ENCODE data around the gene KRT25. TPM values are rescaled to one million over a fixed set of nuclear protein-coding genes. Genes with fewer than 3 reads are reported as not detected.

The KRT25 gene
- total RNA-seq, 3 donors from 2014 or later (not counting 1 experiment from before 2014, with no cell fraction given) = not detected

DNA sequence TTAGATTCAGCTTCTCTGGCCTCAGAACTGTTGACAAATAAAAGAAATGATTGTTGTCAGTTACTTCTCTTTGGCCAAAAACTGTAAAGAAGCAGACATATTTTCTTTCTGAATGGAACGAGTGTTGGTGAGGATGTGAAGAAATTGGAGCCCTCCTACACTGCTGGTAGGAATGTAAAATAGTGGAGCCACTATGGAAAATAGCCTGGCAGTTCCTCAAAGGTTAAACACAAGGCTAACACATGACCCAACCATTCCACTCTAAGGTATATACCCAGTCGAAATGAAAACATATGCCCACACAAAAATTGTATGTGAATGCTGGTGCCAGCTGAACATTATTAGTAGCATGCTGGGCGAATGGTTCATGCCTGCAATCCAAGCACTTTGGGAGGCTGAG, 37.4 kb downstream of the KRT25 start:
- ATAC-seq (no peak), DNase-seq (no peak)
- Mint-ChIP-seq H3K27ac (no peak overlapping the region), H3K4me1 (no peaks in the 10 kb centered on the region), H3K9me3 (no peaks in the 10 kb centered on the region), H3K27me3 (ENCODE audit: low read depth in 2 of 2) (peaks cover 28 to 39% of the 10 kb centered on the region in 2 donors), H3K36me3 (no peaks in the 10 kb centered on the region), H3K4me3 (no peak overlapping the region)
- 73% methylated on average over 3 of the region's 3 CpGs for WGBS (ENCODE audit: insufficient coverage)
- Histone ChIP-seq H3K27ac (ENCODE audit: low read length) (no peak overlapping the region), H3K4me3 (ENCODE audit: low read length) (no peak overlapping the region), H3K9me3 (ENCODE audit: control insufficient read depth, insufficient read depth, low read length) (no peaks in the 10 kb centered on the region), H3K4me1 (ENCODE audit: control insufficient read depth, insufficient read depth, low read length) (no peaks in the 10 kb centered on the region), H3K36me3 (ENCODE audit: control insufficient read depth, insufficient read depth, low read length) (no peaks in the 10 kb centered on the region), H3K27me3 (ENCODE audit: control insufficient read depth, insufficient read depth, low read length) (peaks cover 3% of the 10 kb centered on the region)
- TF ChIP-seq, protein P1, sequence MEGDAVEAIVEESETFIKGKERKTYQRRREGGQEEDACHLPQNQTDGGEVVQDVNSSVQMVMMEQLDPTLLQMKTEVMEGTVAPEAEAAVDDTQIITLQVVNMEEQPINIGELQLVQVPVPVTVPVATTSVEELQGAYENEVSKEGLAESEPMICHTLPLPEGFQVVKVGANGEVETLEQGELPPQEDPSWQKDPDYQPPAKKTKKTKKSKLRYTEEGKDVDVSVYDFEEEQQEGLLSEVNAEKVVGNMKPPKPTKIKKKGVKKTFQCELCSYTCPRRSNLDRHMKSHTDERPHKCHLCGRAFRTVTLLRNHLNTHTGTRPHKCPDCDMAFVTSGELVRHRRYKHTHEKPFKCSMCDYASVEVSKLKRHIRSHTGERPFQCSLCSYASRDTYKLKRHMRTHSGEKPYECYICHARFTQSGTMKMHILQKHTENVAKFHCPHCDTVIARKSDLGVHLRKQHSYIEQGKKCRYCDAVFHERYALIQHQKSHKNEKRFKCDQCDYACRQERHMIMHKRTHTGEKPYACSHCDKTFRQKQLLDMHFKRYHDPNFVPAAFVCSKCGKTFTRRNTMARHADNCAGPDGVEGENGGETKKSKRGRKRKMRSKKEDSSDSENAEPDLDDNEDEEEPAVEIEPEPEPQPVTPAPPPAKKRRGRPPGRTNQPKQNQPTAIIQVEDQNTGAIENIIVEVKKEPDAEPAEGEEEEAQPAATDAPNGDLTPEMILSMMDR (IDR thresholded peaks at IDR 0.05) = no peak
- intact Hi-C loops (cut with micrococcal nuclease) = no loop called here

DNA sequence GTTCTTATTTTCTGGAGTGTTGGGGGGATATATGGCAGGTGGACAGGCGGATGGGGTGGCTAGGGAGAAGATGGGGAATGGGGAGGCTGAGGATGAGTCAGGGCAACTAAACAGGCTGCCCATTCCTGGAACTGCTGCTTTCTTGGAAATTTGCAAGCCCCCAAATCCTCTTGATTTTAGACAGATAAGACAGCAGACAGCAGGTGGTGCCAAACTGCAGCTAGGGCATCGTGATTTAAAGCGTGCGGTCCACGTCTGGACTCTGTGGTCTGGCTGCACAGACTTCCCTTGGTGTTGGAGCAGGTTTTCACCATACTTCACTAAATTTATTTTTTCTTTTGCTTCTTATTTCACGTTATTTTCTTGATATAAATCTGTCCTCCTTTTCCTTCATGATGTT, 40.7 kb downstream of the KRT25 start:
- no peak overlapping the region for H3K27ac ChIP-seq (ENCODE audit: low read length)
- H3K4me1 Mint-ChIP-seq = no peaks in the 10 kb centered on the region
- TF ChIP-seq, protein P1 (IDR thresholded peaks at IDR 0.05) = no peak
- no peak overlapping the region for H3K4me3 Mint-ChIP-seq
- H3K27me3 ChIP-seq (ENCODE audit: control insufficient read depth, insufficient read depth, low read length) = peaks cover 3% of the 10 kb centered on the region
- no peaks in the 10 kb centered on the region for H3K36me3 ChIP-seq (ENCODE audit: control insufficient read depth, insufficient read depth, low read length)
- intact Hi-C loops (cut with micrococcal nuclease) = no loop called here
- H3K36me3 Mint-ChIP-seq = no peaks in the 10 kb centered on the region
- H3K4me1 ChIP-seq (ENCODE audit: control insufficient read depth, insufficient read depth, low read length) = no peaks in the 10 kb centered on the region
- H3K27me3 Mint-ChIP-seq (ENCODE audit: low read depth in 2 of 2) = peaks cover 18 to 22% of the 10 kb centered on the region in 2 donors
- 77% methylated on average over 5 of the region's 6 CpGs for WGBS (ENCODE audit: insufficient coverage)
- ATAC-seq (no peak), DNase-seq (no peak)
- no peaks in the 10 kb centered on the region for H3K9me3 Mint-ChIP-seq
- H3K9me3 ChIP-seq (ENCODE audit: control insufficient read depth, insufficient read depth, low read length) = no peaks in the 10 kb centered on the region
- no peak overlapping the region for H3K27ac Mint-ChIP-seq
- no peak overlapping the region for H3K4me3 ChIP-seq (ENCODE audit: low read length)

DNA sequence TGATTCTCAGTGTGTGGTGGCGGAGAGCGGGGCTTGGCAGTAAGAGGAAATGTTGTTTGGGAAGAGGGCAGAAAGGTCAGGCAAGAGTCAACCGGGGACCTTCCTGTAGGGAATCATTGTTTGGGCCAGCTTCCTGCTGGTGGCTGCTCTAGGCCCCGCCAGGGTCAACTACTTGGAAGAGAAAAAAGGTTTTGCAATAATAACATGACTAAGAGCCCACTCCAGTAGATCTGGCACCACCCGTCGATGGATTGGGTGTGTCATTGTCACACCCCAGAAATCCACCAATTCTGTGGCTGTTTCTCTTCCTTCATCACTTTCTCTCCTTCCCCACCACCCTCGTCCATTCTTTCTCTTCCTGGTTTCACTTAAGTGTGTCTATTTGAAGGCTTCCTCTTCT, 47.4 kb downstream of the KRT25 start:
- peaks cover 47% of the 10 kb centered on the region in 2 donors for H3K27me3 Mint-ChIP-seq (ENCODE audit: low read depth in 2 of 2)
- ATAC-seq (no peak), DNase-seq (no peak)
- intact Hi-C loops (cut with micrococcal nuclease) = no loop called here
- no peaks in the 10 kb centered on the region for H3K36me3 Mint-ChIP-seq
- H3K27me3 ChIP-seq (ENCODE audit: control insufficient read depth, insufficient read depth, low read length) = no peaks in the 10 kb centered on the region
- H3K27ac Mint-ChIP-seq = no peak overlapping the region
- no peak overlapping the region for H3K4me3 Mint-ChIP-seq
- H3K9me3 ChIP-seq (ENCODE audit: control insufficient read depth, insufficient read depth, low read length) = no peaks in the 10 kb centered on the region
- H3K4me3 ChIP-seq (ENCODE audit: low read length) = no peak overlapping the region
- H3K4me1 Mint-ChIP-seq = no peaks in the 10 kb centered on the region
- no peaks in the 10 kb centered on the region for H3K9me3 Mint-ChIP-seq
- no peaks in the 10 kb centered on the region for H3K4me1 ChIP-seq (ENCODE audit: control insufficient read depth, insufficient read depth, low read length)
- H3K36me3 ChIP-seq (ENCODE audit: control insufficient read depth, insufficient read depth, low read length) = no peaks in the 10 kb centered on the region
- no peak overlapping the region for H3K27ac ChIP-seq (ENCODE audit: low read length)
- TF ChIP-seq, protein P1 (IDR thresholded peaks at IDR 0.05) = no peak
- WGBS (ENCODE audit: insufficient coverage) = 65% methylated on average over 7 of the region's 7 CpGs

DNA sequence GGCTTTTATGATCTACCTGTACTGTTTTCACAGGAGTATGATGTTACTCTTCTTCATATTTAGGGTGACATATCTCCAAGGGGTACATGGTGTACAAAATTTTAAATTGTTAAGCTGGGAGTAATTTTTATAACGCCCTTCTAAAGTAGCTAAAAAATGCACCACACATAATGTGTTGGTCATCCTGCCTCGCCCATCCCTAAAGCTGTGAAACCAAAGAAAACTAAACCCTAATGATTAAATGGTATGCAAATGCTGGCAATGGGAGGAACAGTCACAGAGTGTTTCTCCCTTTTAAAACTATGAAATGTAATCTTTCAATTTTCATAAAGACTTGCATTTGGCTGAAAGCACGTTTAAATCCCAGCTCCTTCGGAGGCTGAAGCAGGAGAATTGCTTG, 49.5 kb downstream of the KRT25 start:
- H3K27me3 Mint-ChIP-seq (ENCODE audit: low read depth in 2 of 2) = peaks cover 46 to 49% of the 10 kb centered on the region in 2 donors
- no peak overlapping the region for H3K4me3 Mint-ChIP-seq
- Histone ChIP-seq H3K4me1 (ENCODE audit: control insufficient read depth, insufficient read depth, low read length) (no peaks in the 10 kb centered on the region), H3K27me3 (ENCODE audit: control insufficient read depth, insufficient read depth, low read length) (no peaks in the 10 kb centered on the region), H3K4me3 (ENCODE audit: low read length) (no peak overlapping the region), H3K36me3 (ENCODE audit: control insufficient read depth, insufficient read depth, low read length) (no peaks in the 10 kb centered on the region), H3K27ac (ENCODE audit: low read length) (no peak overlapping the region), H3K9me3 (ENCODE audit: control insufficient read depth, insufficient read depth, low read length) (no peaks in the 10 kb centered on the region)
- 77% methylated on average over 2 of the region's 4 CpGs for WGBS (ENCODE audit: insufficient coverage)
- no peak overlapping the region for H3K27ac Mint-ChIP-seq
- intact Hi-C loops (cut with micrococcal nuclease) = no loop called here
- no peaks in the 10 kb centered on the region for H3K4me1 Mint-ChIP-seq
- no peaks in the 10 kb centered on the region for H3K9me3 Mint-ChIP-seq
- TF ChIP-seq, protein P1 (IDR thresholded peaks at IDR 0.05) = no peak
- no peaks in the 10 kb centered on the region for H3K36me3 Mint-ChIP-seq
- no peak for ATAC-seq
- DNase-seq = no peak

Measured in natural killer cell (primary cell).